Mucosa of descending colon (tissue), 3 donors: Measurements from ENCODE around the gene ESM1. TPM values are rescaled to one million over a fixed set of nuclear protein-coding genes. Genes with fewer than 3 reads are reported as not detected.

Experiments used
- ATAC-seq: fragments of 200-7000 bp; cut with Tn5 transposase; one replicate; pipeline ENCODE4 v1.9.1; 2020; ENCODE audit warnings: mild to moderate bottlenecking, moderate library complexity
- DNase-seq, 3 donors: peaks; one replicate each; pipeline ENCODE4 v3.0.0-alpha.2; 2020
- H3K36me3 ChIP-seq: fragments of 200-600 bp; one replicate; pipeline ENCODE4 v1.8.0; 2021; ENCODE audit warnings: low read depth, mild to moderate bottlenecking
- H3K4me1 ChIP-seq: fragments of 200-600 bp; one replicate; pipeline ENCODE4 v1.8.0; 2021; ENCODE audit warnings: low read depth, mild to moderate bottlenecking
- H3K4me3 ChIP-seq: fragments of 200-600 bp; one replicate; pipeline ENCODE4 v1.8.0; 2021; ENCODE audit warnings: mild to moderate bottlenecking
- H3K9me3 ChIP-seq: fragments of 200-600 bp; one replicate; pipeline ENCODE4 v1.8.0; 2021; ENCODE audit warnings: mild to moderate bottlenecking
- intact Hi-C, 2 donors: fragments of 100-400 bp; cut with DNase I in 1 of 2; cut with micrococcal nuclease in 1 of 2; formaldehyde crosslinking; loops; one replicate each; pipeline versions ENCODE4 v1.11.0 to v1.11.1; 2022; cut with DNase I, micrococcal nuclease
- long read RNA-seq, 2 donors: library from polyadenylated mRNA; unstranded; transcript quantifications; one replicate each; pipeline ENCODE4 v2.0.0, GENCODE V29; 2019 to 2021
- total RNA-seq, 3 donors: library from RNA; stranded (reverse); fragmentation: NEBNext Ultra II Directional in 2 of 3; extraction: Animal tissue kit (Norgen Biotek cat#: 25700) in 2 of 3; gene quantifications; one replicate each; pipeline versions ENCODE4 v1.2.1 to v1.2.4, GENCODE V29; 2021 to 2023
- TF ChIP-seq, protein P1 (sequence below): fragments of 200-600 bp; IDR thresholded peaks from one replicate; pipeline ENCODE4 v1.8.0; 2022; ENCODE audit warnings: antibody characterized with exemption, mild to moderate bottlenecking
- donor health status: DM: no; HTN: no; CAD: no; lungs with moderate emphysema.
- donor health status: DM: no; HTN: no; CAD: no.
- donor health status: DM: no; HTN: yes; CAD: no.

Gene ESM1, protein sequence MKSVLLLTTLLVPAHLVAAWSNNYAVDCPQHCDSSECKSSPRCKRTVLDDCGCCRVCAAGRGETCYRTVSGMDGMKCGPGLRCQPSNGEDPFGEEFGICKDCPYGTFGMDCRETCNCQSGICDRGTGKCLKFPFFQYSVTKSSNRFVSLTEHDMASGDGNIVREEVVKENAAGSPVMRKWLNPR
- total RNA-seq = not detected
- long read RNA-seq, donor 1 = 0 reads
- long read RNA-seq, donor 2 = 0 reads

DNA sequence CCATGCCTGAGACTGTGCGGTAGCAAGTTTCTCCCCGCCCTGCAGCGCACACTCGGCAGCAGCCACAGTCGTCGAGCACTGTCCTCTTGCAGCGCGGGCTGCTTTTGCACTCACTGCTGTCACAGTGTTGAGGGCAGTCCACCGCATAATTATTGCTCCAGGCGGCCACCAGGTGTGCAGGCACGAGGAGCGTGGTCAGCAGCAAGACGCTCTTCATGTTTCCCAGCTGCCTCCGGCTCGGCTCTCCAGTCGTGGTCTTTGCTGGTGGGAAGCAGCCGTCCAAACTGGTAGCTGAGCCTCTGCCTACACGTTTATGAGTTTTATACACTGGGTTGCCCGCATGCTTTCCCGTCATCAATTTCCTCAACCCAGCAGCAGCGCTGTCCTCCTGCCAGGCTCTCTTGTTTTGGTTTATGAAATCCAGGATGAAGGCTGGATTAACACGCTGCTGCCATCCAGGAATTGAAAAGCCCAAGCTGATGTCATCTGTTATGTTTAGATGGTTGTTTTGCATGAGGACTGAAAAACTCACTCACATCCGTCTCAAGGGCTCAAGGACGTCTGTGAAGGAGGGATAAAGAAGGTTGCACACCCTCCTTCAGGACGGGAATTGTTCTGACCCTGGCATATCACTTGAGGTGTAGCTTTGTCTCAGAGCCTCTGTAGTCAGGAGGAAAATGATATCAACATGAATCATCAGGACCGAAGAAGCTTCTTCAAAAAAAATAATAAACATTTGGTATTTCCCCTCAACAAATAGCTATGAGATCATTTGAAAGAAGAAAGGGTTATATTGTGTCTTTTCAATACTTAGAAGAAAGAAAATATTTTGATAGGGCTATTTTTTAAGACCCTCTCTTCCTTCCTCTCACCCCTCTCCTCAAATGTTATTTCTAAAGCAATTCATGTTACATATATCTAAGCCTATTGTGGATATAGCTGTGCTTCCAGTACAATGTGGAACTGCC, at the start of gene ESM1:
Gene ESM1 (minus strand): TSS at position 293 of the 968 bp plus-strand sequence. CDS start 76 bp downstream, at position 217.
- Histone ChIP-seq H3K36me3 (no peaks in the 10 kb centered on the region), H3K4me3 (no peak within 1 kb of the TSS)
- TF ChIP-seq, protein P1, sequence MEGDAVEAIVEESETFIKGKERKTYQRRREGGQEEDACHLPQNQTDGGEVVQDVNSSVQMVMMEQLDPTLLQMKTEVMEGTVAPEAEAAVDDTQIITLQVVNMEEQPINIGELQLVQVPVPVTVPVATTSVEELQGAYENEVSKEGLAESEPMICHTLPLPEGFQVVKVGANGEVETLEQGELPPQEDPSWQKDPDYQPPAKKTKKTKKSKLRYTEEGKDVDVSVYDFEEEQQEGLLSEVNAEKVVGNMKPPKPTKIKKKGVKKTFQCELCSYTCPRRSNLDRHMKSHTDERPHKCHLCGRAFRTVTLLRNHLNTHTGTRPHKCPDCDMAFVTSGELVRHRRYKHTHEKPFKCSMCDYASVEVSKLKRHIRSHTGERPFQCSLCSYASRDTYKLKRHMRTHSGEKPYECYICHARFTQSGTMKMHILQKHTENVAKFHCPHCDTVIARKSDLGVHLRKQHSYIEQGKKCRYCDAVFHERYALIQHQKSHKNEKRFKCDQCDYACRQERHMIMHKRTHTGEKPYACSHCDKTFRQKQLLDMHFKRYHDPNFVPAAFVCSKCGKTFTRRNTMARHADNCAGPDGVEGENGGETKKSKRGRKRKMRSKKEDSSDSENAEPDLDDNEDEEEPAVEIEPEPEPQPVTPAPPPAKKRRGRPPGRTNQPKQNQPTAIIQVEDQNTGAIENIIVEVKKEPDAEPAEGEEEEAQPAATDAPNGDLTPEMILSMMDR = no peak

DNA sequence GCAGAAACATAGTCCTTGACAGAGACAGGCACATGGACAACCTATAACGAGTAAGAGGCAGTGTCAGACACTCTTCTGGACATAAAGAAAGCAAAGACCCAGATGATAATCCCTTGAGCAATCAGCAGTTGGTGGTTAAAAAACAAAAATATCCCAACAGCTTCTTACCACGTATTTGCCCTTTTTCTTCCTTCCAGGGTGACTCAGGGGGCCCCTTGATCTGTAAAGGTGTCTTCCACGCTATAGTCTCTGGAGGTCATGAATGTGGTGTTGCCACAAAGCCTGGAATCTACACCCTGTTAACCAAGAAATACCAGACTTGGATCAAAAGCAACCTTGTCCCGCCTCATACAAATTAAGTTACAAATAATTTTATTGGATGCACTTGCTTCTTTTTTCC, 48.2 kb upstream of the ESM1 start:
- DNase-seq (no peak), ATAC-seq (no peak)
- H3K4me1 ChIP-seq = no peaks in the 10 kb centered on the region
- intact Hi-C loops = no loop called here
- TF ChIP-seq, protein P1 = no peak
- H3K36me3 ChIP-seq = no peaks in the 10 kb centered on the region
- H3K9me3 ChIP-seq = no peaks in the 10 kb centered on the region
- no peak overlapping the region for H3K4me3 ChIP-seq

More for the DNA sequence above, at the start of gene ESM1:
- H3K9me3 ChIP-seq = no peaks in the 10 kb centered on the region
- ATAC-seq (no peak), DNase-seq (no peak)
- intact Hi-C loops = no loop called here
- H3K4me1 ChIP-seq = no peaks in the 10 kb centered on the region

DNA sequence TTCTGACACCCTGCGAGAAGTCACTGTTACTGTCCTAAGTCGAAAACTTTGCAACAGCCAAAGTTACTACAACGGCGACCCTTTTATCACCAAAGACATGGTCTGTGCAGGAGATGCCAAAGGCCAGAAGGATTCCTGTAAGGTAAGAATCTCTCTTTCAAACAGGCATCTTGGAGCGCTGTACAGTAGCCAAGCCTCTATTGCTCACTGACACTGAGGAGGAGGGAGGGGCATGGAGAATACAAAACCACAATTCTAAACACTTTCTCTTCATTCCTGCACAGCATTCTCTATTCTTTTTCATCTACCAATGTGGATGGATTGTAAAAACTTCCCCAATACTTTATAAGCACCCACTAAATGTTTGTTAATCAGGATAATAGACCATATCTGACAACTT, 46.1 kb upstream of the ESM1 start:
- Histone ChIP-seq H3K9me3 (no peaks in the 10 kb centered on the region), H3K36me3 (no peaks in the 10 kb centered on the region), H3K4me1 (no peaks in the 10 kb centered on the region), H3K4me3 (no peak overlapping the region)
- DNase-seq (no peak), ATAC-seq (no peak)
- TF ChIP-seq, protein P1 = no peak
- intact Hi-C loops = no loop called here

DNA sequence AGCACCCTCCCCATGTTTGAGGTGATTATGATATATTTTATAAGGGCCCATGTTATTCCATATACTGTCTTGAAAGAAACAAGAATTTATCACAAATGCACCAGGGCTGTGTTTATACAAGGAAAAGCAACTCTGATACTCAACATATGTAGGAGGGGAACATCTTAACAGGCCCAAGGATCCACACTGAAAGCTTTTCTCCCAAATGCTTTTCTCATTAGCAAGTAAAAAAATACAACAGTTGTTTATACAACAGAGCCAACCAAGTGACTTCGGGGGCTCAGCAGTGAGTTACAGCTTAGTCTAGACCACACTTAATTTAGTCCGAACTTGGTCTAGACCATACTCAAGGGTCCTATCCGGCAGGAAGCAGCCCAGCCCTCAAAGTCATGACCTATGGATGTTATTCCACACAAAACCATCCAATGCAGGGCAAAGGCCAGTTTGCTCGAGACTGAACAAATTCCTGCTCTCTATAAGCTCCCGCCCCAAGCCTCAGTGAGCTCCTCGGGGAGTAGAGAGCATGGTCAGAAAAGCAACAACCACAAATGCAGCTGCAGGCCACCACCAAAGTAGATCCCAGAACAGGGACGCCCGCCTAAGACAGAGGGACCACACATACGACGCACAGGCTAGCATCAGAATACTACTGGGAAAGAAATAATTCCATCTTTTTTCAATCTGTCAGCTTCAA, 45.4 kb upstream of the ESM1 start:
- intact Hi-C loops = no loop called here
- H3K4me3 ChIP-seq = no peak overlapping the region
- H3K36me3 ChIP-seq = no peaks in the 10 kb centered on the region
- no peaks in the 10 kb centered on the region for H3K4me1 ChIP-seq
- ATAC-seq = no peak
- no peaks in the 10 kb centered on the region for H3K9me3 ChIP-seq
- TF ChIP-seq, protein P1 = no peak
- no peak for DNase-seq

DNA sequence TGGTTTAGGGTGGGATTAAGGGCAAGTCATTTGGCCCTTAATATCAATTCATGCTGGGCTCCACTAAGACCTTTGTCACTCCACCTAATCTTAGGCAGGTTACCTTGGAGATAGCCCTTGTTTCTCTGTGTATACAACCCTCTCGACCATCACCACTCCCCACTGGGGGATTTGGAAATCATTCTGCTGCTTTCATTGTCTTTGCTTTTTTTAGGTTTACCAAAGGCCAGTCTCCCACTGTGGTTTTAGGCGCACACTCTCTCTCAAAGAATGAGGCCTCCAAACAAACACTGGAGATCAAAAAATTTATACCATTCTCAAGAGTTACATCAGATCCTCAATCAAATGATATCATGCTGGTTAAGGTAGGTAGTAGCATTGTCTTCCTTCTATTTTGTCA, 44.8 kb upstream of the ESM1 start:
- no peaks in the 10 kb centered on the region for H3K36me3 ChIP-seq
- no peaks in the 10 kb centered on the region for H3K9me3 ChIP-seq
- intact Hi-C loops = no loop called here
- TF ChIP-seq, protein P1 = no peak
- no peak overlapping the region for H3K4me3 ChIP-seq
- ATAC-seq = no peak
- no peak for DNase-seq
- no peaks in the 10 kb centered on the region for H3K4me1 ChIP-seq
